Umbilical cord (tissue), 2 donors: ENCODE data around the gene SLC12A4. TPM values are rescaled to one million over a fixed set of nuclear protein-coding genes. Genes with fewer than 3 reads are reported as not detected.
"Not testable (repeated sequence)": the region's sequence is repeated elsewhere in the genome, so short reads cannot be mapped to it uniquely, and the experiment has no call there.

Experiments used
- DNase-seq: peaks from one replicate; pipeline ENCODE4 v3.0.0-alpha.2; 2015; ENCODE audit warnings: low spot score
- total RNA-seq: library from RNA; depleted of rRNA; stranded (reverse); fragments of >200 nt; gene quantifications from one replicate; pipeline ENCODE4 v1.2.3, GENCODE V29; 2014; ENCODE audit warnings: low replicate concordance; ENCODE audit not compliant: insufficient read depth

SLC12A4 gene
- total RNA-seq, 1 donor from 2014 or later, result 40.0 TPM

GRCh38 chr16:67988675-67989074, 20.2 kb upstream of the SLC12A4 start:
- no peak for DNase-seq

- DNase-seq, result no peak
Observed at GRCh38 chr16:67987460-67988160, 19.2 kb upstream of the SLC12A4 start.

GRCh38 chr16:67986949-67987348, 18.5 kb upstream of the SLC12A4 start:
- no peak for DNase-seq

GRCh38 chr16:67982011-67982696, 13.7 kb upstream of the SLC12A4 start:
- DNase-seq, result no peak

GRCh38 chr16:67979955-67980678, 11.7 kb upstream of the SLC12A4 start, which contains the start of gene DPEP3:
TSS of gene DPEP3 (minus strand) at chr16:67980499. CDS start at chr16:67980380, 119 bp downstream.
- no peak for DNase-seq

GRCh38 chr16:67977469-67978227, 9.2 kb upstream of the SLC12A4 start:
- no peak for DNase-seq

GRCh38 chr16:67977005-67977404, 8.6 kb upstream of the SLC12A4 start:
- DNase-seq, result no peak

- no peak for DNase-seq
Observed at GRCh38 chr16:67976205-67976604, 7.8 kb upstream of the SLC12A4 start.

GRCh38 chr16:67975321-67976105, 7.1 kb upstream of the SLC12A4 start:
- no peak for DNase-seq

- not testable (repeated sequence) for DNase-seq
Observed at GRCh38 chr16:67972285-67972684, 3.8 kb upstream of the SLC12A4 start.

GRCh38 chr16:67971111-67971510, 2.7 kb upstream of the SLC12A4 start:
- no peak for DNase-seq

GRCh38 chr16:67969254-67970039, 1.0 kb upstream of the SLC12A4 start:
- peak; percentile 38 for DNase-seq

- peak; percentile 71 for DNase-seq
Observed at GRCh38 chr16:67967958-67968399, 458 bp downstream of the SLC12A4 start.

GRCh38 chr16:67967183-67967957, 1.1 kb downstream of the SLC12A4 start:
- peak; percentile 46 for DNase-seq

- DNase-seq, result peak; percentile 50
Observed at GRCh38 chr16:67966549-67967182, 1.8 kb downstream of the SLC12A4 start.

- DNase-seq, result peak; percentile 44
Observed at GRCh38 chr16:67965668-67966548, 2.5 kb downstream of the SLC12A4 start.

- DNase-seq, result no peak
Observed at GRCh38 chr16:67964477-67965131, 3.8 kb downstream of the SLC12A4 start.
